K562 (cell line): ENCODE data around the gene CCDC27. TPM values are rescaled to one million over a fixed set of nuclear protein-coding genes. Genes with fewer than 3 reads are reported as not detected.

Experiments
- EGR1 ChIP-seq: fragments of 450-650 bp; conservative IDR thresholded peaks from 2 replicates; pipeline ENCODE4 v1.6.1; 2017; ENCODE audit warnings: mild to moderate bottlenecking
- HBP1 ChIP-seq: fragments of 450-650 bp; formaldehyde crosslinking; IDR thresholded peaks from 2 replicates; pipeline ENCODE4 v1.4.0; 2022; ENCODE audit warnings: missing genetic modification characterization
- HNRNPL ChIP-seq: fragments of 200-400 bp; formaldehyde crosslinking; IDR thresholded peaks from 2 replicates; pipeline ENCODE4 v1.6.1; 2017; ENCODE audit warnings: low read depth, mild to moderate bottlenecking, low read length
- MLX ChIP-seq, 2 experiments: fragments of 450-650 bp in 1 of 2; sonication (generic) in 1 of 2; formaldehyde crosslinking; conservative IDR thresholded peaks; 2 replicates each; pipeline versions ENCODE4 v1.4.0 to v1.8.1; 2020 to 2022; ENCODE audit warnings: mild to moderate bottlenecking in 1 of 2, missing genetic modification reagents in 1 of 2
- MYBL2 ChIP-seq, 2 experiments: fragments of 450-650 bp in 1 of 2; sonication (generic) in 1 of 2; formaldehyde crosslinking in 1 of 2; IDR thresholded peaks; 2 replicates each; pipeline versions ENCODE4 v1.6.1 to v1.8.1; 2017 to 2022; ENCODE audit warnings: borderline replicate concordance in 1 of 2, inconsistent platforms in 1 of 2, low read depth in 1 of 2, mild to moderate bottlenecking in 1 of 2, missing genetic modification reagents in 1 of 2, moderate library complexity in 1 of 2
- MYNN ChIP-seq, 2 experiments: sonication (generic); formaldehyde crosslinking in 1 of 2; IDR thresholded peaks; 2 replicates each; pipeline versions ENCODE4 v1.5.0 to v1.6.1; 2016 to 2020; ENCODE audit warnings: antibody characterized with exemption in 1 of 2, missing genetic modification reagents in 1 of 2
- NFYB ChIP-seq: IDR thresholded peaks from 2 replicates; pipeline ENCODE4 v1.6.1; 2011; ENCODE audit warnings: mild to moderate bottlenecking, moderate library complexity; ENCODE audit not compliant: insufficient read length; ENCODE audit errors: extremely low read depth
- PHB ChIP-seq: fragments of 250-450 bp; sonication (Bioruptor Pico); IDR thresholded peaks from 2 replicates; pipeline ENCODE4 v1.5.0; 2021
- PHF21A ChIP-seq: fragments of 450-650 bp; IDR thresholded peaks from 2 replicates; pipeline ENCODE4 v1.6.1; 2017; ENCODE audit warnings: low read depth, borderline replicate concordance
- PHTF2 ChIP-seq: fragments of 250-450 bp; sonication (Bioruptor Pico); IDR thresholded peaks from 2 replicates; pipeline ENCODE4 v1.5.0; 2021; ENCODE audit warnings: mild to moderate bottlenecking
- PTBP1 ChIP-seq: fragments of 200-400 bp; formaldehyde crosslinking; IDR thresholded peaks from 2 replicates; pipeline ENCODE4 v1.6.1; 2017; ENCODE audit warnings: low read depth, low read length
- TAF15 ChIP-seq: fragments of 200-400 bp; formaldehyde crosslinking; IDR thresholded peaks from 2 replicates; pipeline ENCODE4 v1.6.1; 2017; ENCODE audit warnings: mild to moderate bottlenecking, low read depth, low read length, moderate library complexity
- TGIF2 ChIP-seq: sonication (generic); formaldehyde crosslinking; IDR thresholded peaks from 2 replicates; pipeline ENCODE4 v1.8.1; 2022; ENCODE audit warnings: mild to moderate bottlenecking, missing genetic modification reagents, moderate library complexity
- XRCC5 ChIP-seq: fragments of 200-400 bp; formaldehyde crosslinking; IDR thresholded peaks from 2 replicates; pipeline ENCODE4 v1.6.1; 2017; ENCODE audit warnings: low read depth, mild to moderate bottlenecking, low read length
- ZBTB2 ChIP-seq: fragments of 450-650 bp; IDR thresholded peaks from 2 replicates; pipeline ENCODE4 v1.6.1; 2016; ENCODE audit warnings: antibody characterized with exemption
- ZC3H11A ChIP-seq: IDR thresholded peaks from 2 replicates; pipeline ENCODE4 v1.6.1; 2012; ENCODE audit warnings: low read depth, low read length, improper control_type of control experiment
- ZNF316 ChIP-seq: fragments of 450-650 bp; IDR thresholded peaks from 2 replicates; pipeline ENCODE4 v1.6.1; 2016
- ZNF518B ChIP-seq: fragments of 250-450 bp; sonication (Bioruptor Pico); IDR thresholded peaks from 2 replicates; pipeline ENCODE4 v1.5.0; 2021; ENCODE audit warnings: mild to moderate bottlenecking, moderate library complexity
- ZNF589 ChIP-seq: fragments of 200-800 bp; sonication (Bioruptor generic); IDR thresholded peaks from 2 replicates; pipeline ENCODE4 v1.6.1; 2016; ENCODE audit warnings: low read depth, missing genetic modification characterization, missing compliant biosample characterization
- polyA plus RNA-seq, 8 experiments: library from polyadenylated mRNA; depleted of rRNA in 4 of 8; stranded (reverse) in 5 of 8; unstranded in 3 of 8; fragments of >200 nt; fragmentation: Nextera tagmentation in 2 of 8; fragmentation: Illumina TruSeq in 1 of 8; extraction: Ambion mirVana in 2 of 8; extraction: Trizol in 1 of 8; gene quantifications; 2 replicates each; pipeline versions ENCODE4 v1.2.1 to v1.2.3, GENCODE V29; 2011 to 2014; ENCODE audit warnings: inconsistent platforms in 1 of 8, missing spikeins in 1 of 8
- total RNA-seq, 7 experiments: library from RNA; depleted of rRNA in 6 of 7; stranded (reverse); fragments of >200 nt in 6 of 7; fragmentation: Illumina TruSeq in 2 of 7; extraction: Trizol in 2 of 7; gene quantifications; 2 replicates each; pipeline versions ENCODE4 v1.2.1 to v1.2.3, GENCODE V29; 2011 to 2021; ENCODE audit warnings: low replicate concordance in 1 of 7

Gene CCDC27
- total and polyA plus RNA-seq, 9 of the 15 experiments (the other 6 are each of a cell fraction or from before 2014, with no cell fraction given): 0.01 to 0.04 TPM; not detected in 7

GRCh38 chr1:3774946-3775489 lies 22.8 kb downstream of the CCDC27 start (continued):
- TF ChIP-seq MLX (CRISPR knock-in tag; conservative IDR thresholded peaks at IDR 0.05): no peak; a peak in 1 of 4 replicates
- TF ChIP-seq ZBTB2: peak; percentile 53
- no peak for TF ChIP-seq MYBL2 (IDR thresholded peaks at IDR 0.05; ENCODE audit: low read depth)
- no peak for TF ChIP-seq MYBL2 (CRISPR knock-in tag; IDR thresholded peaks at IDR 0.05; ENCODE audit: borderline replicate concordance)
- TF ChIP-seq ZNF518B (CRISPR knock-in tag): no peak
- TF ChIP-seq HNRNPL: no peak
- no peak for TF ChIP-seq PHTF2
- TF ChIP-seq XRCC5: no peak
- TF ChIP-seq ZNF316: no peak
- peak; percentile 93 for TF ChIP-seq MYNN (IDR thresholded peaks at IDR 0.05)
- TF ChIP-seq MYNN (CRISPR knock-in tag; IDR thresholded peaks at IDR 0.05): no peak
- TF ChIP-seq ZC3H11A: no peak
- peak; percentile 68; the same call in 1 of the 2 replicates for TF ChIP-seq PHF21A
- TF ChIP-seq NFYB: no peak
- TF ChIP-seq EGR1: peak; percentile 57
- no peak for TF ChIP-seq PTBP1
- no peak for TF ChIP-seq HBP1 (CRISPR knock-in tag)
- no peak for TF ChIP-seq PHB
- no peak for TF ChIP-seq TGIF2 (CRISPR knock-in tag)
- no peak for TF ChIP-seq TAF15
- TF ChIP-seq ZNF589 (CRISPR knock-in tag): no peak
